Medulla oblongata (tissue), 1 donor: ENCODE data around the gene PIM3.
A peak's percentile ranks its signal among the peaks of the same experiment; 100 is the strongest.
"Not testable (repeated sequence)": the region's sequence is repeated elsewhere in the genome, so short reads cannot be mapped to it uniquely, and the experiment has no call there.

Experiments used
- DNase-seq: peaks from one replicate; pipeline ENCODE4 v3.0.0-alpha.2; 2015; ENCODE audit errors: extremely low spot score

Gene PIM3

DNA sequence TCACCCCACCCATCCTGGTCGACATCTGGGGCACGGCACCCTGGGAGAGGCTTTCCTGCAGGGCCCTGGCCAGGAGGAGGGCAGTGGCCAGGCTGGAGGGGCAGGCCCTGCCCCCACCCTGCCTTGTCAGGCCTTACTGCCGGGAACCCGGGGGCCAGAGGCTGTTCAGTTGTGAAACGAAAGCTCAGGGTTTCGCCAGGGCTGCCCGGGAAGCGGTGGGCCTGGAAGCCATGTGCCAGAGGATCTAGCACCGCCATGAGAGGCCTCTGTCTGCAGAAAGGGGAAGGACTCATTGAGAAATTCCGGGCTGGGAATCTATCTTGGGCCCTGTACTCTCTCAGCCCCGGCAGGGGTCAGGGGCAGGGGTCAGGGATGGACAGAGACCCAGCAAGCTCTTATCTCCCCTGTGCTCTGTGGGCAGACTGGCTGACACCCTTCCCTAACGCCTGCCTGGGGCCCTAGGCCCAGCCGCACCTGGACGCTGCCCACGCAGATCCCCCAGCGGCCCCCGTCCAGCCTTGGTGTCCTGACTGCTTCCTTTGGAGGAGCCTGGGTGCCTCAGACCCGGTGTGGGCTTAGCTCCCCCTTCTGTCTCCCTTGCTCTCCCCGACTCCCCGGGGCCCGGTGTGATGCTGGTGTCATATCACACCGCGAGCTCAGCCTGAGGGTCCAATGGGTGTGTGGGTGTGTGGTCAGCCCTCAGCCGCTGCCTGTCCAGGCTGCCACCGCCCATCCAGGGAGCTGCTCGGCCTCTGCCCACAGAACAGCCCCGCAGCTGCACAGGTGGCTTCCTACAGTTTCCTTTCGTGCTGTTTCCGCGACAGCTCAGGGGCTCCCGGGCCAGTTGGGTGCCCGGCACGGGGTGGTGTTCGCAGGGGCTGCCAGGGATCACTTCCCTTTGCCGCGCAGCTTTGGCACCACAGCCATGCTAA is 6.5 kb downstream of the PIM3 start:
- peak; percentile 29 for DNase-seq

DNA sequence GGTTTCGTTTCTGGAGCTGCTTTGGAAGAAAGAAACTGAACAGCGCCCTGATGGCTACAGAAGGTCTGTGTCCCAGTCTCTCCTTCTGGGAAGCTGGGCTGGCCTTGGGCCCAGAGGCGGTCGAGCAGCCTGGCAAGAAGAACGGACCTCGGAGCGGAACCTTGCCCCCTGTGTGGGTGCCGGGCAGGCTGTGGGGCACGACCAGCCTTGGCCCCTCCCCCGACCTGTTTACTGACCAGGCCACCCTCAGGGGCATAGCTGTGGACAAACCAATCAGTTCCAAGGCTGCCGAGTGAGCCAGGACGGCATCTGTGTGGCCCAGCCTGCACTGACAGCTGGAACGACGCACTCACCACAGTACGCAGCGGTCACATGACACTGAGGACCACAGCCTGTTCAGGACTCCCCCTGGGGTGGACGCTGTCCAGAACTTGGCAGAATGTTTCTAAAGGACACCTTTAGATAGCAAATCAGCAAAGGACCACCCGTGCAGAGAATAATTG is 7.2 kb downstream of the PIM3 start:
- DNase-seq = peak; percentile 56

DNA sequence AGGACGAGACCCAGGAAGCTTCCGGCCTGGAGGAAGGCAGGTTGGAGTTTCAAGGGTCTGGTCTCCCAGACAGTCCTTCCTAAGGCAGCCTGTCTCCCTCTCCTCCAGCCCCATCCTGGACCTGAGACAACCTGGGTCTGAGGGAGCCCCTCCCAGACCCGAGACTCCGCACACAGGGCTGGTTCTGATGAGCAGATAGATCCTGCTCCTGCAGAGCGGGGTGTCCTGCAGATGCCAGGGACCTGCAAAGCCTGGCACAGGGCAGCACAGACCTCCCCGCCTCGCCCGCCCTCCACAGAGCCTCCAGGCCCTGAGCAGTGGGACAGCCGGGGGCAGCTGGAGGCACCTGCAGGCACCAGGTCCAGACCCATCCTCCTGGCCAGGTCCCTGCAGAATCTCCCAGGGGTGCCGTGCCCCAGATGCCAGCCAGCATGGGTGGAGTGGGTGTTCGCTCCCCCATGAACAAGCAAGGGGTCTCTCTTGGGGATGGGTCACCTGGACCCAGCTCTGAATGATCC is 7.8 kb downstream of the PIM3 start:
- DNase-seq = no peak

DNA sequence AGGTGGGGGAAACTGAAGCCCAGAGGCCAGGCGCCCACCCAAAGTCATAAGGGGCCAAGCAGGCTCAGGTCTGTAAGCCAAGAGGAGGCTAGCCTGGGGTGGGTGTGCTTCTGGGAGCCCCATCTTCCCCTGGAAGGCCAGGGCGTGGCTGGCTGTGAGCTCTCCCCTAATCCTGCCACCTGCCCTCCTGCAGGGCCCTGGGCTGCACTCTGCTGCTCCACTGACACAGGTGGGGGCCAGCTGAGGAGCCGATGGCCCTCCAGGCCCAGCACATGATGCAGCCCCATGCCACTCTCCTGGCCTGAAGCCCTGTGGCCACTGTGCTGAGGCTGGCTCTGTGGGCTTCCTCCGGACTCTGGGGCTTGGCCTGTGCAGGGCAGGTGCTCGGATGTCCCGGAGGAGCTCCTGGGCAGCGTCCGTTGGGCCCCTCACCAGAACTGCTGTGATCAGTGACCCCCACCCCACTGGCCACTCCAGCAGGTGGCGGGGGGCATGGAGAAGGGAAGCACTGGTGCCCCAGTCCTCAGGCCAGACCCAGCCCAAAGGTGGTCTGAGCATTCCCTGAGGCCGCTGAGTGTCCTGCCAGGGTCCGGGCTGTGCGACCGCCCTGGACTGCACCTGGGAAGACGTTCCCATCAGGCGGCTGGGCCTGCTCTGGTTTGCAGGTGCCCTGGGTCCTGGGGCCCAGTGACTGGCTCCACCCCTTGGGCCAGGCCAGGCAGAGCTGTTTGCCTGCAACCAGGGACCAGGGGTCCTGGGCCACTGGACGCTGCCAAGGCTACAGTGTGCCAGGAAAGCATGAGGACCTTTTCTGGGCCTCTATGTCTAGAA is 8.5 kb downstream of the PIM3 start:
- no peak for DNase-seq

DNA sequence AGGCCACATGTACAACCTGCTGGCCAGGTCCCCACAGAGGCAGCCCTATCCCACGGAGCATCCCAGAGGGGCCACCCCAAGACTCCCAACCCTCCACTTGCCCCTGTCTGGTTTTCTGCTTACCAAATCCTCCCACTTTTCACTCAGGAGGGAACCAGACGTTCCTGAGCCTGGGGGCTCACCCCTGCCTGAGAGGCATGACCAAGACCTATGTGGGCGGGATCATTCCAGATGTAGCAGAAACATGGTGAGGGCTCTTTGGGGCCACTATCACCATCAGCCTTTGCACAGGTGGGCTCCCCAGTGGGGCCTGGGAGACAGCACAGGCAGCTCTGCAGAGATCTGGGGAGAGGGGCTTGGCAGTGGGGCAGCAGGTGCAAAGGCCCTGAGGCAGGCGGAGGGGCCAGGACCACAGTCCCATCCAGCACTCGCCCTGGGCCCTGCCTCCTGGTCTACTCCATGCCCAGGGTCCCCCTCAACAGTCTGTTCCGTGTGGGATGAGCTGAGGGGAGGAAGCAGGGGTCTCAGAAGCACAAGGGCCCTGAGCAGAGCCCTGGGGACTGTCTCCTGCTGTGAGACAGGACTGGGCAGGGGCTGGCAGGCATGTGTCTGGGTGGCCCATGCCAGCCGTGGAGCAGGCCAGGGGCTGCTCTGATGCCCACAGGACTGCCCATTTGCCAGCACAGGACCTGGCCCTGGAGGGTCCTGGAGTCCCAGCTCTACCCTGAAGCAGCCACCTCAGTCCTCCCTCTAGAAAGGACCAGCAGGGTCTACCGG is 9.4 kb downstream of the PIM3 start:
- no peak for DNase-seq

DNA sequence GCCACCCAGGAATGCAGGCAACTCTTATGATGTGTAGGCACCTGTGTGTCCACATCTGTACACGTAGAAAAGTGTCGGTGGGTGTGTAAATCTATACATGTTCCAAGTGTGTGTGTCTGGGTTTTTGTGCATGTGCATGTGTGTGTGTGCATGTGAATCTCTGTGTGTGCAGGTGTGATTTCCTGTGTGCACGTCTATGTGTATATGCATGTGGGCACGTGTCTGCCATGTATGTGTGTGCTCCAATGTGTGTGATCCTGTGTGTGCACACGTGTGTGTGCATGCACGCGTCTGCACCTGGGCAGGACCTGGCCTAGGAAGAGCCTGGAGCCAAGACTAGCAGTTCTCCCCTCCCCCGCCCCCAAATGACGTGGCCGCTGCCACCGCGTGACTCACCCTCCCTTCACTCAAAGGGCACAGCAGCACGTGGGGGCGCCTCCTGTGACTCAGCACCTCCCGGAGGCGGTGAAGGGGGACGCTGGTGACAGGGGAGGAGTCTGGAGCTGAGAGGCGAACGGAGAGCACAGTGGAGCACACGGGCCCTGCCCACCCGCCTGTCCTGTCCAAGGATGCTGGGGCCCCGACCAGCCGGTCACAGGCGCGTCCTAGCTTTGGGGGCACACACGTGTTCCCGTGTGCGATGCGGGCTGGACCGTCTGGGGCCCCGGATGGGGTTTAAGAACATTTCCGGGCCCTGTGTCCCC is 10.1 kb downstream of the PIM3 start:
- peak; percentile 94 for DNase-seq

DNA sequence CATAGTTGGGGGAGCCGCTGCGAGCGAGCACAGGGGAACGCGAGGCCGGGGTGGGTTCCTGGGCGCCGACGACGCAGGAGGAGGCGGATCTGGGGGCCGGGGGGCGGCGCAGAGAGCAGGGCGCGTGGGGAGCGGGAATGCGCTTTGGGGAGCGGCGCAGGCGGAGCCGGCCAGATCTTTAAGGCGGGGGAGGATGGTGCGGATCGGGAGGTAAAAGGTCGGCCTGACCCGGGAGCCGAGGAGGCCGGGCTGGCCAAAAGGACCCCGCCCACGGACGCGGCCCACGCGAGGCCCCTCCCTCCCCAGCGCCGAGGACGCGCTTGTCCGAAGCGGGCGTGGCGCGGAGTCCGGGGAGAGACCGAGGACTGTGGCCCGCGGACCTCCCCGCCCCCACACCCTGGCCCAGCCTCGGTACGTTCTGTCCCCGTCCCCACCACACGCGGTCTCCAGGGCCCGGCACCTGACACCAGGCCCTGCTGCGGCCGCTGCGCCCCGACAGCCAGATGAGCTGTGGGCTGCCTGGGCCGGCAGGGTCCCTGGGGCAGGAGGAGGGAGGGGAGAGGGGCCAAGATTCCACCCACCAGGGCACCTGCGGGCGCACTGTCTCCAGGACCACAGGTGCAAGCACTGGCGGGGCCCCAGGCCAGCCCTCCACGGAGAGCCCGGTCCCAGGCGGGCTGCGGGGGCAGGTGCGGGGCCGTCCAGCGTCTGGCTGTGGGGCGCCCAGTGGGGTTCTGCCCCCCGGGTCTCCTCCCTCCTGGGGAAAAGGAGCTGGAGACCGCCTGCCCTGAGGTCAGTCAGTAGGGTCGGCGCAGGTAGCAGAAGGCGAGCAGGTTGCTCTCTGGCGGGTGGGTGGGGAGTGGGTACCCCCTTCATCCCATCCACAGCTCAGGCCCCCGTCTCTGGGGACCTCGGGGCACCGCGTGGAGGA is 10.9 kb downstream of the PIM3 start:
- DNase-seq = peak; percentile 40

DNA sequence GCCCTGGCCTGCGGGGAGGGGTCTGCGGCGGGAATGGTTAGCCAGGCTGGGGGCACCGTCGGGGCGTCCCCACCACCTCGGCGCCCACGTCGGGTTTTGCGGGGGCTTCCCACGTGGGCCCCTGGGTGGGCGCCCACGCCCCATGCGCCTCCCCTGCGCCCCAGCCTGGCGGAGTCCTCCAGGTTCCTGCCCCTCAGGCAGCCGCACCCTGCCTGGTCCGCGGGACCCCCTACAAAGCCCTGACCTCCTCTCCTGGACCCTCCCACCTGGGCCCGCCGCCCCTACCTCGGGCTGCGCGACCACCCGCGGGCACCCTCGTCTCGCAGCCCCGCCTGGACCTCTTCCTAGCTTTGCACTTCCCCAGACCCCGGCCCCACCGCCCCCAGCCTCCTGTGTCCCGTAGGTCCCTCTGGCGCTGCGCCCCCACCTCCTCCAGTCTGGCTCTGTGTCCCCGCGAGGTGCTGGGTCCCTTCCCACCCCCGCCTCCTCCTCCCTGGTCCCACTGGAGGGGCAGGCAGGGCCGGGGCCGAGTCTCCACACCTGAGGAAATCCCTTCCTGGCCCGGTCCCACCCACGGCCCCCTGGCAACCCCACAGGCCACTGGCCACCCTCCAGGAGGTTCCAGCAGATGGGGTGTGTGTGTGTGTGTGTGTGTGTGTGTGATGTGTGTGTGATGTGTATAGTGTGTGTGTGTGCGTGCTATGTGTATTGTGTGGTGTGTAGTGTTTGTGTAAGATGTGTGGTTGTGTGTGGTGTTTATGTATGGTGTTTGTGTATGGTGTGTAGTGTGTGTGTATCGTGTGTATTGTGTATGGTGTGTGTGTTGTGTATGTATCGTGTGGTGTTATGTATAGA is 11.8 kb downstream of the PIM3 start:
- no peak for DNase-seq

DNA sequence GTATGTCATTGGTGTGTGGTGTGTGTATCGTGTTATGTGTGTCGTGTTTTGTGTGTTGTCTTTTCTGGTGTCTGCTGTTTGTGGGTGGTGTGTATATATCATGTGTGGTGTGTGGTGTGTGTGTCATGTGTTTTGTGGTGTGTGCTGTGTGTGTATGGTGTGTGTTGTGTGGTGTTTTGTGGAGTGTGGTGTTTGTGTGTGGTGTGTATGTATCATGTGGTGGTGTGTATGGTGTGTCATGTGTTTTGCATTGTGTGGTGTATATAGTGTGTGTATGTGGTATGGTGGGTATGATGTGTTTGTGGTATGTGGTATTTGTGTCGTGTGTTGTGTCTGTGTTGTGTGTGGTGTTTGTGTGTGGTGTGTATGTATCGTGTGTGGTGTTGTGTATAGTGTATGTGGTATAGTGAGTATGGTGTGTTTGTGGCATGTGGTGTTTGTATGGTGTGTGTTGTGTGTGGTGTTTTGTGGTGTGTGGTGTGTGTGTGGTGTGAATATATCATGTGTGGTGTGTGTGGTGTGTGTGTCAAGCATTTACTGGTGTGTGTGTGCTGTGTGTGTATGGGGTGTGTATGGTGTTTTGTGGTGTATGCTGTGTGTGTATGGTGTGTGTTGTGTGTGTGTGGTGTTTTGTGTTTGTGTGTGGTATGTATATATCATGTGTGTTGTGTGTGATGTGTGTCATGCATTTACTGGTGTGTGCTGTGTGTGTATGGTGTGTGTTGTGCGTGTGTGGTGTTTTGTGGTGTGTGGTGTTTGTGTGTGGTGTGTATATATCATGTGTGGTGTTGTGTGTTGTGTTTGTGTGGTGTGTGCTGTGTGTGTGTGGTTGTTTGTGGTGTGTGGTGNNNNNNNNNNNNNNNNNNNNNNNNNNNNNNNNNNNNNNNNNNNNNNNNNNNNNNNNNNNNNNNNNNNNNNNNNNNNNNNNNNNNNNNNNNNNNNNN is 12.7 kb downstream of the PIM3 start:
- no peak for DNase-seq

DNA sequence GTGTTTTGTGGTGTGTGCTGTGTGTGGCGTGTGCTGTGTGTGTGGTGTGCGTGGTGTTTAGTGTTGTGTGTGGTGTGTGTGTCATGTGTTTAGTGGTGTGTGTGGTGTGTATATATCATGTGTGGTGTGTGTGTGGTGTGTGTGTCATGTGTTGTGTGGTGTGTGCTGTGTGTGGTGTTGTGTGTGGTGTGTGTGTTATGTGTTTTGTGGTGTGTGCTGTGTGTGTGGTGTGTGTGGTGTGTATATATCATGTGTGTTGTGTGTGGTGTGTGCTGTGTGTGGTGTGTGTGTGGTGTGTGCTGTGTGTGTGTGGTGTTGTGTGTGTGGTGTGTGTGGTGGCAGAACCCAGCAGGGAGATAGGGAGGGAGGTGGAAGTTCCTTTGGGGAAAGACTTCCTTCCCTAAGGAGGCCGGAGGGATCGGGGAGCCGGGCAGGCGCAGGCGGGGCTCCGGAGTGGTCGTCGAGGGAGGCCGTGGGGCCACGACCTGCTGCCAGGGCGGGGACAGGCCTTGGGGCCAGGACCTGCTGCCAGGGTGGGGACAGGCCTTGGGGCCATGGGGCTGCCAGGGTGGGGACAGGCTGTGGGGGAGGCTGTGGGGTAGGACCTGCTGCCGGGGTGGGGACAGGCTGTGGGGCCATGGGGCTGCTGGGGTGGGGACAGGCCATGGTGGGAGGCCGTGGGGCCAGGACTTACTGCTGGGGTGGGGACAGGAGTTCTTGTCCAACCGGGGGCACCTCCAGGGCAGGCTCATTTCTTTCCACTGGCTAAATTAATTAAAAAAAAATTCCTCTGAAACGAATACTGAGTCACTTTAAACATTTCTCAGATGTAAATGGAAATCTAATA is 15.2 kb downstream of the PIM3 start:
- DNase-seq = no peak

DNA sequence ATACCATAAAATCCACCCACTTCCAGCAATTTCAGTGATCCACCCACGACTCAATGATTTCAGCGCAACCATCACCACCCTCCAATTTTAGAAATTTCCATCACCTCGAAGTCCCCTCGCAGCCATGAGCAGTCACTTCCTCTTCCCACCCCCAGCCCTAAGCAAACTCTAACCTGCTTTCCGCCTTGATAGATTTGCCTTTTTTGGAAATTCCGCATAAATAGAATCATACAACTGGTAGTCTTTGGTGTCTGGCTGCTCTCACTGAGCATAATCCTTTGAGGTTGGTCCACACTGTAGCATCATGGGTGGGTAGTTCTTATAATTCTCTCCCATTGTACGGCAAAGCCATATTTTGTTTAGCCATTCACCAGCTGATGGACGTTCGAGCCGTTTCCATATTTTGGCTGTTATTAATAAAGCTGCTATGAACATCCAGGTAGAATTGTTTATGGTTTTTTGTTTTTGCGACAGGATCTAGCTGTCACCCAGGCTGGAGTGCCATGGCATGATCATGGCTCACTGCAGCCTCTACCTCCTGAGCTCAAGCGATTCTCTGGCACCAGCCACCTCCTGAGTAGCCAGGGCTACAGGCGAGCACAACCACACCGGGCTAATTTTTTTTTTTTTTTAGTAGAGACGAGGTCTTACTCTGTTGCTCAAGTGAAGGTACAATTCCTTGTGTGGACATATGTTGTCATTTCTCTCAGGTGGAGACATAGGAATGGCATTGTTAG is 16.0 kb downstream of the PIM3 start:
- no peak for DNase-seq

DNA sequence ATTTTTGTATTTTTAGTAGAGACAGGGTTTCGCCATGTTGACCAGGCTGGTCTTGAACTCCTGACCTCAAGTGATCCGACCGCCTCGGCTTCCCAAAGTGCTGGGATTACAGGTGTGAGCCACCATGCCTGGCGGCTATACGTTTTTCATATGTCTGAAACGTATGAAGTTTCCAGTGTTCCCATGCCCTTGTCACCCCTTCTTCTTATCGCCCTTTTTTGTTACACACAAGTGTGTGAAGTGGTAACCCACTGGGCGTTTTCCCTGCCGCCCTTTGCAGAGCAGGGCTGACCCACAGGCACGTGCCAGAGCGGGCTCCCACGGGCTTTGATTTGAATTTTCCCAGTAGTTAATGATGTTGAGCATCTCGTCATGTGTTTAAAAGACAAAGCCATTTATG is 17.0 kb downstream of the PIM3 start:
- DNase-seq = no peak

DNA sequence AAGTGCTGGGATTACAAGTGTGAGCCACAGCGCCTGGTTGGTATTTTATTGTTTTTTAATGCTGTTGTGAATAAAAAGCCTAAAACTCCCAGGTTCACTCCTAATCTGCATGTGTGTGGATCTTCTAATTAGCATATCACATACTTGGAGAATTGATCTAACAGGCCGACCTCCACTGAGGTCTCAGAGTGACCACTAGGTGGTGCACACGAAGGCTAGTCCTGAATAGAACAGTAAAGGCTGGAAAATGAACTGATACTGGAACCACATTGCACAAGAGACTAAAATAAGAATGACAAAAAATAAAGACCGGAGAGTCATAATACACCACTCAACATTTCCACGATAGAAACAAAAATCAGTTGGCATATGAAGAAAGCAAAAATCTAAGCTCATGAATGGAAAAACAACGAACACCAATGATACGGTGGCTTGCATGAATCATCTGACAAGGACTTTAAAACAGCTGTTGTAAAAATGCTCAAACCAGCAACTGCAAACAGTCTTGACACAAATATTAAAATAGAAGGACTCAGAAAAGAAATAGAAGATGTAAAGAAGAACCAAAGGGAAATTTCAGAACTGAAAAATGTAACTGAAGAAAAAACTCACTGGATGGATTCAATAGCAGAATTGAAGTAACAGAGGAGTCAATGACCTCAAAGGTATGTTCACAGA is 19.2 kb downstream of the PIM3 start:
- no peak for DNase-seq

DNA sequence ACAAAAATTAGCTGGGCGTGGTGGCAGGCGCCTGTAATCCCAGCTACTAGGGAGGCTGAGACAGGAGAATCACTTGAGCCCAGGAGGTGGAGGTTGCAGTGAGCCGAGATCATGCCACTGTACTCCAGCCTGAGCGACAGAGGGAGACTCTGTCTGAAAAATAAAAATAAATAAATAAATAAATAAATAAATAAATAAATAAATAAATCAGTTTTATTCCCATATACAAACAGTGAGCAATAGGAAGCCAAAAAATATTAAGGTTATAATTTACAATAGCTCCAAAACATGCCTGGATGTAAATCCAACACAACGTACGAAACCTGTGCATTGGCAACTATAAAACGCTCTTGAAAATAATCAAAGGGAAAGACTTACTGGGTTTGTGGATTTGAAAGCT is 21.2 kb downstream of the PIM3 start:
- not testable (repeated sequence) for DNase-seq
